Right lobe of liver (tissue), 6 donors: ENCODE results near the gene VPS35L. TPM values are rescaled to one million over a fixed set of nuclear protein-coding genes. Genes with fewer than 3 reads are reported as not detected.

Experiments used
- ATAC-seq, 4 donors: fragments of 200-7000 bp; cut with Tn5 transposase; one replicate each; pipeline ENCODE4 v1.9.1; 2020; ENCODE audit warnings: mild to moderate bottlenecking in 4 of 4, moderate library complexity in 4 of 4
- DNase-seq, 3 donors: peaks; one replicate each; pipeline ENCODE4 v3.0.0-alpha.2; 2020
- H3K27ac ChIP-seq, 3 donors: fragments of 200-600 bp; one replicate each; pipeline ENCODE4 v1.8.0; 2022
- H3K27me3 ChIP-seq, 2 donors: fragments of 200-600 bp; one replicate each; pipeline ENCODE4 v1.8.0; 2022
- H3K36me3 ChIP-seq, 4 donors: fragments of 200-600 bp; sonication (generic) in 1 of 4; one replicate each; pipeline versions ENCODE4 v1.5.1 to v1.8.0; 2017 to 2022; ENCODE audit warnings: control low read depth in 1 of 4
- H3K4me1 ChIP-seq, 4 donors: fragments of 200-600 bp; sonication (generic) in 1 of 4; one replicate each; pipeline versions ENCODE4 v1.5.1 to v1.8.0; 2017 to 2022; ENCODE audit warnings: control low read depth in 1 of 4
- H3K4me3 ChIP-seq, 3 donors: fragments of 200-600 bp; one replicate each; pipeline ENCODE4 v1.8.0; 2022
- H3K9me3 ChIP-seq, 4 donors: fragments of 200-600 bp; sonication (generic) in 1 of 4; one replicate each; pipeline versions ENCODE4 v1.5.1 to v1.8.0; 2017 to 2022; ENCODE audit warnings: control low read depth in 1 of 4
- CTCF ChIP-seq, 4 donors: fragments of 200-600 bp in 3 of 4; fragments of 450-650 bp in 1 of 4; IDR thresholded peaks; one replicate each; pipeline versions ENCODE4 v1.5.1 to v1.8.0; 2016 to 2022; ENCODE audit warnings: antibody characterized with exemption in 4 of 4, mild to moderate bottlenecking in 2 of 4
- POLR2A ChIP-seq: fragments of 450-650 bp; IDR thresholded peaks from one replicate; pipeline ENCODE4 v1.6.1; 2017; ENCODE audit warnings: antibody characterized with exemption, mild to moderate bottlenecking
- WGBS: methylation state at CpG from one replicate; pipeline ENCODE4 v1.1.6; 2018; ENCODE audit warnings: low coverage, low lambda C conversion rate; ENCODE audit not compliant: insufficient coverage; ENCODE audit errors: missing lambda C conversion rate; 5-methylcytosine and 5-hydroxymethylcytosine counted together
- intact Hi-C, 2 donors: fragments of 100-400 bp; cut with DNase I; formaldehyde crosslinking; loops; one replicate each; pipeline versions ENCODE4 v1.11.2 to v1.14.1; 2022
- total RNA-seq, 6 experiments: library from RNA; depleted of rRNA in 2 of 6; stranded (reverse); fragments of >200 nt in 2 of 6; fragmentation: NEBNext Ultra II Directional in 3 of 6; extraction: Animal tissue kit (Norgen Biotek cat#: 25700) in 3 of 6; gene quantifications; one replicate each; pipeline versions ENCODE4 v1.1.0 to v1.2.4, GENCODE V29; 2016 to 2023
- donor health status: DM: no; HTN: yes; CAD: no.
- donor health status: DM: no; HTN: no; CAD: no.
- donor health status: DM: no; HTN: no; CAD: no.
- donor health status: DM: no; HTN: yes; CAD: no.
- donor health status: DM: no; HTN: yes; CAD: no.

The VPS35L gene
- total RNA-seq, 6 experiments from 2014 or later, result 19.3 to 24.3 (median 20.4) TPM

GRCh38 chr16:19722269-19722952 is 166.9 kb downstream of the VPS35L start:
- ATAC-seq, result no peak
- Histone ChIP-seq H3K9me3 (no peaks in the 10 kb centered on the region), H3K4me3 (no peak overlapping the region), H3K27me3 (no peaks in the 10 kb centered on the region), H3K4me1 (peaks cover 0 to 3% (median 0%) of the 10 kb centered on the region in 4 donors), H3K27ac (no peak overlapping the region), H3K36me3 (no peaks in the 10 kb centered on the region)
- intact Hi-C loops, result no loop called here
- no peak for TF ChIP-seq CTCF (IDR thresholded peaks at IDR 0.05)
- no peak for TF ChIP-seq POLR2A
- WGBS, result 61% methylated on average over 10 of the region's 11 CpGs
- no peak for DNase-seq

- Histone ChIP-seq H3K4me1 (peaks cover 0 to 3% (median 0%) of the 10 kb centered on the region in 4 donors), H3K27ac (no peak overlapping the region), H3K4me3 (no peak overlapping the region), H3K27me3 (no peaks in the 10 kb centered on the region), H3K36me3 (no peaks in the 10 kb centered on the region), H3K9me3 (no peaks in the 10 kb centered on the region)
- TF ChIP-seq CTCF (IDR thresholded peaks at IDR 0.05) (no peak), POLR2A (no peak)
- 73% methylated on average over 6 of the region's 7 CpGs for WGBS
- intact Hi-C loops, result no loop called here
- DNase-seq, result no peak
- no peak for ATAC-seq
Measured at GRCh38 chr16:19722981-19723380, 167.5 kb downstream of the VPS35L start.

GRCh38 chr16:19728636-19728965 is 173.1 kb downstream of the VPS35L start:
- Histone ChIP-seq H3K27me3 (no peaks in the 10 kb centered on the region), H3K4me3 (no peak overlapping the region), H3K4me1 (no peaks in the 10 kb centered on the region), H3K9me3 (no peaks in the 10 kb centered on the region), H3K27ac (no peak overlapping the region), H3K36me3 (no peaks in the 10 kb centered on the region)
- intact Hi-C loops, result no loop called here
- no peak for DNase-seq
- no peak for ATAC-seq
- no peak for TF ChIP-seq CTCF (IDR thresholded peaks at IDR 0.05)
- no peak for TF ChIP-seq POLR2A
- 64% methylated on average over 3 of the region's 3 CpGs for WGBS

- TF ChIP-seq POLR2A (no peak), CTCF (IDR thresholded peaks at IDR 0.05) (no peak)
- Histone ChIP-seq H3K4me1 (no peaks in the 10 kb centered on the region), H3K9me3 (no peaks in the 10 kb centered on the region), H3K36me3 (no peaks in the 10 kb centered on the region), H3K27me3 (no peaks in the 10 kb centered on the region), H3K4me3 (no peak overlapping the region), H3K27ac (no peak overlapping the region)
- no peak for ATAC-seq
- no peak for DNase-seq
- WGBS, result 86% methylated on average over 6 of the region's 6 CpGs
- intact Hi-C loops, result no loop called here
Measured at GRCh38 chr16:19733551-19733950, 178.0 kb downstream of the VPS35L start.
